Fibroblast of upper back skin (primary cell): Measurements from ENCODE around the gene RALY.

Source experiments
- DNase-seq: peaks from one replicate; pipeline ENCODE4 v3.0.0-alpha.2; 2013

The RALY gene

GRCh38 chr20:33993576-33994221 is at the start of gene RALY:
TSS of gene RALY (plus strand) at chr20:33993911. CDS start at chr20:34072075, 78,164 bp downstream.
- DNase-seq: no peak

GRCh38 chr20:33944914-33945313 is 48.8 kb upstream of the RALY start:
- DNase-seq: no peak

- DNase-seq: peak; percentile 62
Observed at GRCh38 chr20:33945391-33946081, 48.2 kb upstream of the RALY start.

GRCh38 chr20:33947709-33948295 is 45.9 kb upstream of the RALY start:
- DNase-seq: no peak

- DNase-seq: no peak
Observed at GRCh38 chr20:33948480-33948879, 45.2 kb upstream of the RALY start.

- DNase-seq: no peak
Observed at GRCh38 chr20:33951171-33951570, 42.5 kb upstream of the RALY start.

- no peak for DNase-seq
Observed at GRCh38 chr20:33954504-33954903, 39.2 kb upstream of the RALY start.

GRCh38 chr20:33963751-33964150 is 30.0 kb upstream of the RALY start:
- DNase-seq: no peak

GRCh38 chr20:33964441-33964840 is 29.3 kb upstream of the RALY start:
- DNase-seq: no peak

GRCh38 chr20:33967126-33967525 is 26.6 kb upstream of the RALY start:
- no peak for DNase-seq

GRCh38 chr20:33969563-33969962 is 24.1 kb upstream of the RALY start:
- DNase-seq: no peak

- DNase-seq: no peak
Observed at GRCh38 chr20:33970229-33970628, 23.5 kb upstream of the RALY start.

- DNase-seq: no peak
Observed at GRCh38 chr20:33971147-33971975, 22.4 kb upstream of the RALY start.

GRCh38 chr20:33976959-33977358 is 16.8 kb upstream of the RALY start:
- DNase-seq: no peak

- DNase-seq: no peak
Observed at GRCh38 chr20:33977535-33977934, 16.2 kb upstream of the RALY start.

- no peak for DNase-seq
Observed at GRCh38 chr20:33979094-33979493, 14.6 kb upstream of the RALY start.

- DNase-seq: no peak
Observed at GRCh38 chr20:33981347-33981746, 12.4 kb upstream of the RALY start.

- no peak for DNase-seq
Observed at GRCh38 chr20:33981964-33982363, 11.7 kb upstream of the RALY start.

- DNase-seq: peak; percentile 44
Observed at GRCh38 chr20:33983371-33983770, 10.3 kb upstream of the RALY start.

GRCh38 chr20:33984182-33984719 is 9.5 kb upstream of the RALY start:
- DNase-seq: no peak

GRCh38 chr20:33985280-33985679 is 8.4 kb upstream of the RALY start:
- no peak for DNase-seq

- DNase-seq: no peak
Observed at GRCh38 chr20:33985830-33986229, 7.9 kb upstream of the RALY start.

GRCh38 chr20:33986560-33987216 is 7.0 kb upstream of the RALY start:
- no peak for DNase-seq
